H1 (cell line): ENCODE measurements around the gene MEF2D. TPM values are rescaled to one million over a fixed set of nuclear protein-coding genes. Genes with fewer than 3 reads are reported as not detected.
A peak's percentile ranks its signal among the peaks of the same experiment; 100 is the strongest.

Source experiments
- CTCF ChIA-PET: fragments of 300-600 bp; sonication (Branson Sonifier 250); formaldehyde crosslinking; loops from one replicate; lab custom pipeline; 2021; ENCODE audit not compliant: partially characterized antibody; lab: Charles Lee
- POLR2A ChIA-PET: fragments of 300-600 bp; sonication (Branson Sonifier 250); formaldehyde crosslinking; loops from one replicate; lab custom pipeline; 2021; ENCODE audit warnings: inconsistent platforms; ENCODE audit not compliant: partially characterized antibody; lab: Charles Lee
- DNase-seq, 2 experiments: peaks; one replicate each; pipeline versions ENCODE4 v3.0.0 to v3.0.0-alpha.2; 2010 to 2022; ENCODE audit warnings: low spot score in 2 of 2, low read depth in 1 of 2, mixed read lengths in 1 of 2
- FAIRE-seq: peaks from 2 replicates; lab custom pipeline; 2011; peaks lifted over from hg19 to GRCh38; lab: Jason Lieb, UNC
- H2AFZ ChIP-seq: 2 replicates; pipeline ENCODE4 v1.8.1; 2012; ENCODE audit warnings: low read length, inconsistent platforms
- H2AK5ac ChIP-seq: 2 replicates; pipeline ENCODE4 v1.6.1; 2013; ENCODE audit warnings: low read depth, low read length
- H2BK120ac ChIP-seq: replicated peaks from 2 replicates; pipeline ENCODE3; 2013; ENCODE audit warnings: low read depth, low read length, inconsistent platforms
- H2BK12ac ChIP-seq: 2 replicates; pipeline ENCODE4 v1.6.1; 2013; ENCODE audit warnings: low read depth, low read length
- H2BK15ac ChIP-seq: 2 replicates; pipeline ENCODE4 v1.6.1; 2013; ENCODE audit warnings: low read length
- H2BK20ac ChIP-seq: 2 replicates; pipeline ENCODE4 v1.6.1; 2013; ENCODE audit warnings: low read length
- H2BK5ac ChIP-seq: 2 replicates; pipeline ENCODE4 v1.6.1; 2013; ENCODE audit warnings: low read depth, low read length
- H3K14ac ChIP-seq: 2 replicates; pipeline ENCODE4 v1.6.1; 2013; ENCODE audit warnings: inconsistent platforms; ENCODE audit not compliant: insufficient read length
- H3K18ac ChIP-seq: 2 replicates; pipeline ENCODE4 v1.6.1; 2013; ENCODE audit warnings: low read length; ENCODE audit errors: extremely low read depth
- H3K23ac ChIP-seq: 2 replicates; pipeline ENCODE4 v1.6.1; 2013; ENCODE audit warnings: inconsistent platforms; ENCODE audit not compliant: insufficient read length
- H3K23me2 ChIP-seq: 2 replicates; pipeline ENCODE4 v1.6.1; 2013; ENCODE audit warnings: low read depth, low read length
- H3K27ac ChIP-seq: 2 replicates; pipeline ENCODE4 v1.6.1; 2011; ENCODE audit warnings: low read depth, low read length, inconsistent platforms
- H3K27me3 ChIP-seq, 4 experiments: replicated peaks in 1 of 4; 1 replicate in 1 of 4; 2 replicates in 3 of 4; pipeline versions ENCODE4 v1.6.1 to v1.8.1; 2011 to 2013; ENCODE audit warnings: low read length in 3 of 4, mild to moderate bottlenecking in 3 of 4, inconsistent platforms in 2 of 4, mixed read lengths in 2 of 4, moderate library complexity in 1 of 4; ENCODE audit not compliant: control insufficient read depth in 3 of 4, insufficient read depth in 3 of 4; ENCODE audit errors: extremely low read depth in 1 of 4
- H3K36me3 ChIP-seq, 4 experiments: 2 replicates each; pipeline versions ENCODE4 v1.6.1 to v1.8.1; 2011 to 2013; ENCODE audit warnings: mild to moderate bottlenecking in 4 of 4, low read length in 3 of 4, moderate library complexity in 2 of 4, control low read depth in 1 of 4, inconsistent platforms in 1 of 4; ENCODE audit not compliant: insufficient read depth in 4 of 4, control insufficient read depth in 2 of 4
- H3K4ac ChIP-seq: replicated peaks from 2 replicates; pipeline ENCODE3; 2013; ENCODE audit warnings: low read length, low read depth, mixed read lengths, inconsistent platforms; ENCODE audit not compliant: insufficient read length
- H3K4me1 ChIP-seq, 4 experiments: replicated peaks in 1 of 4; 1 replicate in 1 of 4; 2 replicates in 3 of 4; pipeline versions ENCODE4 v1.6.1 to v1.8.1; 2011 to 2013; ENCODE audit warnings: low read length in 3 of 4, inconsistent platforms in 2 of 4, mixed read lengths in 1 of 4; ENCODE audit not compliant: insufficient read depth in 4 of 4, control insufficient read depth in 3 of 4
- H3K4me2 ChIP-seq, 2 experiments: 2 replicates each; pipeline versions ENCODE4 v1.6.1 to v1.8.1; 2011 to 2013; ENCODE audit warnings: low read depth in 2 of 2, low read length in 2 of 2, control low read depth in 1 of 2, inconsistent platforms in 1 of 2, mild to moderate bottlenecking in 1 of 2; ENCODE audit not compliant: insufficient read depth in 1 of 2
- H3K4me3 ChIP-seq, 4 experiments: fragments of 200-600, 300-600 bp in 1 of 4; sonication (generic), shearing (Covaris generic), sonication (Bioruptor Twin) in 1 of 4; 2 replicates each; pipeline versions ENCODE4 v1.5.1 to v1.8.1; 2011 to 2016; ENCODE audit warnings: low read length in 4 of 4, low read depth in 3 of 4, control low read depth in 2 of 4, inconsistent platforms in 2 of 4, mild to moderate bottlenecking in 2 of 4, mixed read lengths in 1 of 4, moderate library complexity in 1 of 4; ENCODE audit not compliant: insufficient read depth in 2 of 4; ENCODE audit errors: extremely low read depth in 1 of 4
- H3K56ac ChIP-seq: replicated peaks from 2 replicates; pipeline ENCODE3; 2013; ENCODE audit warnings: low read depth, mild to moderate bottlenecking, mixed read lengths, low read length, inconsistent platforms; ENCODE audit not compliant: insufficient read length
- H3K79me1 ChIP-seq: 2 replicates; pipeline ENCODE4 v1.6.1; 2013; ENCODE audit warnings: low read depth, low read length, control low read depth
- H3K79me2 ChIP-seq, 2 experiments: 2 replicates each; pipeline versions ENCODE4 v1.6.1 to v1.8.1; 2012 to 2013; ENCODE audit warnings: low read length in 2 of 2, mild to moderate bottlenecking in 2 of 2, inconsistent platforms in 1 of 2; ENCODE audit not compliant: insufficient read depth in 2 of 2, control insufficient read depth in 1 of 2
- H3K9ac ChIP-seq, 4 experiments: replicated peaks in 1 of 4; 1 replicate in 1 of 4; 2 replicates in 3 of 4; pipeline versions ENCODE4 v1.6.1 to v1.8.1; 2011 to 2013; ENCODE audit warnings: low read depth in 3 of 4, low read length in 3 of 4, control low read depth in 2 of 4, mild to moderate bottlenecking in 2 of 4, moderate library complexity in 2 of 4, inconsistent platforms in 1 of 4; ENCODE audit errors: extremely low read depth in 1 of 4
- H3K9me3 ChIP-seq, 2 experiments: 2 replicates each; pipeline versions ENCODE4 v1.6.1 to v1.8.1; 2012 to 2013; ENCODE audit warnings: mild to moderate bottlenecking in 2 of 2, moderate library complexity in 2 of 2, control low read depth in 1 of 2, inconsistent platforms in 1 of 2, low read depth in 1 of 2, low read length in 1 of 2, mixed read lengths in 1 of 2; ENCODE audit not compliant: insufficient read depth in 2 of 2
- H4K20me1 ChIP-seq, 2 experiments: replicated peaks in 1 of 2; 2 replicates each; pipeline versions ENCODE3 to v1.8.1; 2011 to 2013; ENCODE audit warnings: inconsistent platforms in 2 of 2, low read length in 2 of 2, mild to moderate bottlenecking in 1 of 2; ENCODE audit not compliant: insufficient read depth in 2 of 2, control insufficient read depth in 1 of 2
- H4K5ac ChIP-seq: 2 replicates; pipeline ENCODE4 v1.6.1; 2013; ENCODE audit warnings: low read length, low read depth, mixed read lengths, inconsistent platforms; ENCODE audit not compliant: insufficient read length
- H4K8ac ChIP-seq: 2 replicates; pipeline ENCODE4 v1.8.0; 2013; ENCODE audit warnings: mild to moderate bottlenecking, moderate library complexity, low read length, inconsistent platforms; ENCODE audit not compliant: insufficient read depth; ENCODE audit errors: extremely low read depth
- H4K91ac ChIP-seq: replicated peaks from 2 replicates; pipeline ENCODE3; 2013; ENCODE audit warnings: low read length, mixed read lengths, inconsistent platforms; ENCODE audit not compliant: insufficient read length
- EGR1 ChIP-seq: IDR thresholded peaks from 2 replicates; pipeline ENCODE4 v1.6.1; 2011; ENCODE audit warnings: low read depth, low read length, borderline replicate concordance
- EP300 ChIP-seq, 2 experiments: IDR thresholded peaks; 1 replicate in 1 of 2; 2 replicates in 1 of 2; pipeline ENCODE4 v1.6.1; 2011 to 2012; ENCODE audit warnings: low read depth in 2 of 2, low read length in 2 of 2, mild to moderate bottlenecking in 2 of 2, borderline replicate concordance in 1 of 2, inconsistent platforms in 1 of 2, moderate library complexity in 1 of 2
- HDAC2 ChIP-seq, 2 experiments: fragments of 300-600 bp in 1 of 2; sonication (generic) in 1 of 2; IDR thresholded peaks; 2 replicates each; pipeline ENCODE4 v1.6.1; 2011 to 2012; ENCODE audit warnings: low read depth in 2 of 2, low read length in 2 of 2, mild to moderate bottlenecking in 2 of 2, moderate library complexity in 2 of 2, borderline replicate concordance in 1 of 2, inconsistent platforms in 1 of 2
- KDM5A ChIP-seq: fragments of 200-600 bp; IDR thresholded peaks from 2 replicates; pipeline ENCODE4 v1.7.1; 2012; ENCODE audit warnings: mild to moderate bottlenecking, low read length, inconsistent platforms, mixed read lengths
- NANOG ChIP-seq: IDR thresholded peaks from 2 replicates; pipeline ENCODE4 v1.6.1; 2011; ENCODE audit warnings: low read length, low read depth, mild to moderate bottlenecking, inconsistent platforms; ENCODE audit not compliant: insufficient read depth, poor library complexity, severe bottlenecking
- RFX5 ChIP-seq: IDR thresholded peaks from 2 replicates; pipeline ENCODE4 v1.6.1; 2011; ENCODE audit warnings: low read depth, low read length, improper control_type of control experiment, borderline replicate concordance
- RNF2 ChIP-seq: fragments of 200-900, 300-1000 bp; sonication (generic); IDR thresholded peaks from 2 replicates; pipeline ENCODE4 v1.7.1; 2016; ENCODE audit warnings: borderline replicate concordance, low read depth, mild to moderate bottlenecking, antibody characterized with exemption, low read length; ENCODE audit not compliant: poor library complexity, severe bottlenecking; ENCODE audit errors: missing control alignments
- SIX5 ChIP-seq: IDR thresholded peaks from 2 replicates; pipeline ENCODE4 v1.6.1; 2011; ENCODE audit warnings: mild to moderate bottlenecking, low read depth, low read length
- WGBS, 2 experiments: shearing (Covaris generic) in 1 of 2; methylation state at CpG; one replicate each; pipeline versions ENCODE4 v1.1.6 to v1.1.7; 2013 to 2015; ENCODE audit warnings: low lambda C conversion rate in 2 of 2, mixed read lengths in 2 of 2, inconsistent platforms in 1 of 2, low coverage in 1 of 2, missing lambda C conversion rate in 1 of 2; ENCODE audit not compliant: insufficient replicate concordance in 2 of 2, insufficient coverage in 1 of 2, insufficient read length in 1 of 2; ENCODE audit errors: extremely low coverage in 1 of 2, missing lambda C conversion rate in 1 of 2; 5-methylcytosine and 5-hydroxymethylcytosine counted together
- polyA plus RNA-seq, 7 experiments: library from polyadenylated mRNA; depleted of rRNA in 3 of 7; stranded (reverse) in 5 of 7; unstranded in 2 of 7; fragments of >200 nt in 5 of 7; fragments of 200-250 nt in 2 of 7; gene quantifications; 1 replicate in 5 of 7; 2 replicates in 1 of 7; 4 replicates in 1 of 7; pipeline versions ENCODE4 v1.2.1 to v1.2.3, GENCODE V29; 2011 to 2013; ENCODE audit warnings: missing spikeins in 2 of 7, mixed read lengths in 2 of 7
- total RNA-seq: library from RNA; stranded (reverse); fragmentation: NEBNext Ultra II Directional; extraction: Animal tissue kit (Norgen Biotek cat#: 25700); gene quantifications from 2 replicates; pipeline ENCODE4 v1.2.1, GENCODE V29; 2021
- TF ChIP-seq, protein P1 (sequence below): IDR thresholded peaks from 2 replicates; pipeline ENCODE4 v1.6.1; 2012; ENCODE audit warnings: low read length, inconsistent platforms

The MEF2D gene
- total and polyA plus RNA-seq, 2 of the 8 experiments (the other 6 are each of a cell fraction or from before 2014, with no cell fraction given): 17.3 to 20.3 TPM

DNA sequence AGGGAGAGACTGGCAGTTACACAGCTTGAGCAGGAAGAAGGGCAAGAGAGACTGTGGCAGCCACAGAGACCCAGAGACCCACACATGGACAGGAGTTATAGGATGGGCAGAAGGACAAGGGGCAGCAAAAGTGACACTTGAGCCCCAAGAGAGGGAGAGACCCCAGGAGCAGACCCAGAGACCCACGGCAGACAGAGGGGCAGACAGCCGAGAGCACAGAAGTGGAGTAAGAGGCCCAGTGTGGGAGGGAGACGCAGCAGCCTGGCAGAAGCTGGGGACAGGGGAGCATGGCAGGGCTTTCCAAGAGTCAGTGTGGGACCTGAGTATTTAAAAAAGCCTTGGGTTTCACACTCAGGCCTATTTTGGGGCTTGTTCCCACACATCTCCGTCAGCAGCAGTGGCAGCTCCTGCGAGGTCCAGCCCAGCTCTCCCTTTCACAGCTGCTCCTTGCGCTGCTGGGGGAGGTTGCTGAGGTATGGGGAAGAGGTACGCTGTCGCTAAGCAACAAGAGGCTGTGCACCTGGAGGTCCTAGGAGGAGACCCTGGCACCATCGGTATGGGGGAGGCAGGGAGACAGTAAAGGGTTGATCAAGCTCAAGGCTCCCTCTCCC, 9.0 kb upstream of the MEF2D start:
- ChIA-PET POLR2A (interaction anchor here (1.6 to 1.9 kb wide), 3 partner anchors 9 to 20 kb away, joined by 4 to 5 read pairs (median 5); partner anchors contain the start of gene MEF2D), CTCF (interaction anchor here (0.5 to 3.9 kb wide), 10 partner anchors 7 to 124 kb away, joined by 3 to 20 read pairs (median 6); partner anchors contain the start of gene MEF2D)
- Histone ChIP-seq H2BK20ac (0 out of 2 replicates have a peak overlapping the region, but pooled peaks have one; percentile 32), H2BK120ac (no peak overlapping the region), H3K4me2 (no peak overlapping the region), H2AK5ac (no peak overlapping the region), H3K27ac (no peak overlapping the region), H3K9ac (no peak overlapping the region), H3K4me1 (peaks cover 2 to 18% (median 7%) of the 10 kb centered on the region in 4 experiments), H3K4ac (no peak overlapping the region), H2BK5ac (no peak overlapping the region)
- no peak for DNase-seq
- no peak for TF ChIP-seq RNF2
- no peak for TF ChIP-seq RFX5
- TF ChIP-seq HDAC2 (IDR thresholded peaks at IDR 0.05; ENCODE audit: borderline replicate concordance in 1 of 2, low read depth in 2 of 2, low read length in 2 of 2): no peak
- TF ChIP-seq EP300 (IDR thresholded peaks at IDR 0.05; ENCODE audit: borderline replicate concordance in 1 of 2, low read depth in 2 of 2, low read length in 2 of 2): no peak
- TF ChIP-seq SIX5: no peak
- no peak for TF ChIP-seq NANOG
- TF ChIP-seq, protein P1, sequence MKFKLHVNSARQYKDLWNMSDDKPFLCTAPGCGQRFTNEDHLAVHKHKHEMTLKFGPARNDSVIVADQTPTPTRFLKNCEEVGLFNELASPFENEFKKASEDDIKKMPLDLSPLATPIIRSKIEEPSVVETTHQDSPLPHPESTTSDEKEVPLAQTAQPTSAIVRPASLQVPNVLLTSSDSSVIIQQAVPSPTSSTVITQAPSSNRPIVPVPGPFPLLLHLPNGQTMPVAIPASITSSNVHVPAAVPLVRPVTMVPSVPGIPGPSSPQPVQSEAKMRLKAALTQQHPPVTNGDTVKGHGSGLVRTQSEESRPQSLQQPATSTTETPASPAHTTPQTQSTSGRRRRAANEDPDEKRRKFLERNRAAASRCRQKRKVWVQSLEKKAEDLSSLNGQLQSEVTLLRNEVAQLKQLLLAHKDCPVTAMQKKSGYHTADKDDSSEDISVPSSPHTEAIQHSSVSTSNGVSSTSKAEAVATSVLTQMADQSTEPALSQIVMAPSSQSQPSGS: no peak
- no peak for TF ChIP-seq EGR1
- no peak for TF ChIP-seq KDM5A
- TF ChIP-seq, all 59 proteins: peak for 0
- 0 out of 2 replicates have a peak overlapping the region, but pooled peaks have one; percentile 12 for H2AFZ ChIP-seq
- H3K9me3 ChIP-seq: no peaks in the 10 kb centered on the region; a peak in 1 of 4 replicates
- H4K20me1 ChIP-seq: no peaks in the 10 kb centered on the region
- H2BK12ac ChIP-seq: 0 out of 2 replicates have a peak overlapping the region, but pooled peaks have one; percentile 29
- H3K23ac ChIP-seq: no peak overlapping the region
- no peak for FAIRE-seq
- WGBS, 2 experiments: 75% methylated on average over 9 of the region's 9 CpGs; no CpG with 5 or more reads in 1 of the 2 experiments
- no peaks in the 10 kb centered on the region for H3K27me3 ChIP-seq
- H3K4me3 ChIP-seq: no peak overlapping the region
- H2BK15ac ChIP-seq: no peak overlapping the region
- no peak overlapping the region for H3K14ac ChIP-seq
- H4K5ac ChIP-seq: no peak overlapping the region
- no peaks in the 10 kb centered on the region for H3K79me2 ChIP-seq
- H3K23me2 ChIP-seq: peaks cover 3% of the 10 kb centered on the region; the same call in 1 of the 2 replicates
- no peak overlapping the region for H4K8ac ChIP-seq
- H3K79me1 ChIP-seq: no peaks in the 10 kb centered on the region
- H3K36me3 ChIP-seq: no peaks in the 10 kb centered on the region
- no peak overlapping the region for H3K56ac ChIP-seq
- no peak overlapping the region for H3K18ac ChIP-seq
- no peak overlapping the region for H4K91ac ChIP-seq
